Endometrium (tissue), 2 donors: ENCODE data around the gene NEMP2.

ENCODE experiments used
- FAIRE-seq: peaks from 2 replicates; lab custom pipeline; 2012; peaks lifted over from hg19 to GRCh38; lab: Jason Lieb, UNC
- donor health status: control.
- donor health status: control.

Gene NEMP2

DNA sequence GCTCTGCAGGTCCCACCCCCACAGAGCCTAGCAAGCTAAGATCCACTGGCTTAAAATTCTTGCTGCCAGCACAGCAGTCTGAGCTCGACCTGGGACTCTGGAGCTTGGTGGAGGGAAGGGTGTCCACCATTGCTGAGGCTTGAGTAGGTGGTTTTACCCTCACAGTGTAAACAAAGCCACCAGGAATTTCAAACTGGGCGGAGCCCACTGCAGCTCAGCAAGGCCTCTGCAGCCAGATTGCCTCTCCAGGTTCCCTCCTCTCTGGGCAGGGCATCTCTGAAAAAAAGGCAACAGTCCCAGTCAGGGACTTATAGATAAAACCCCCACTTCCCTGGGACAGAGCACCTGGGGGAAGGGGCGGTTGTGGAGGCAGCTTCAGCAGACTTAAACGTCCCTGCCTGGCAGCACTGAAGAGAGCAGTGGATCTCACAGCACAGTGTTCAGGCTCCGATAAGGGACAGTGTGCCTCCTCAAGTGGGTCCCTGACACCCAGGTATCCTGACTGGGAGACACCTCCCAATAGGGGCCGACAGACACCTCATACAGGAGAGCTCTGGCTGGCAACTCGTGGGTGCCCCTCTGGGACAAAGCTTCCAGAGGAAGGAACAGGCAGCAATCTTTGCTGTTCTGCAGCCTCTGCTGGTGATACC is 20.0 kb upstream of the NEMP2 start:
- FAIRE-seq, result no peak

DNA sequence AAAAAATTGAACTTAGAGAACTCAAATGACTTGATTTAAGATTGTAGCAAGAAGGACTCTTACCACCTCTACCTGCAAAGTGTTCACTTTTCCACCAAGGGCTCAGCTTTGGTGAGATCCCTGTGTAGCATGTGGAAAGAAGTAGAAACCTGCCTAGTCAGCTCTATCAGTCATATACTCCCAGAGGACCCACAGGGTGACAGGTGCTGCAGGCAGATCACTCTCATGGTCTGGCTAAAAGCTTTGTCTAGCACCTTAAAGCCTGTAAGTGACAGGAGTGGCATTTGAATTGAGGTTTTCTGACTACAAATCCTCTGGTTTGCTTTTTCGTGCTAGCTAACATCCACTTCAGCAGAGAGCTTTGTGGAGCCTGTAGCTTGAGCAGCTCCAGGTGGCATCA is 18.7 kb upstream of the NEMP2 start:
- no peak for FAIRE-seq

DNA sequence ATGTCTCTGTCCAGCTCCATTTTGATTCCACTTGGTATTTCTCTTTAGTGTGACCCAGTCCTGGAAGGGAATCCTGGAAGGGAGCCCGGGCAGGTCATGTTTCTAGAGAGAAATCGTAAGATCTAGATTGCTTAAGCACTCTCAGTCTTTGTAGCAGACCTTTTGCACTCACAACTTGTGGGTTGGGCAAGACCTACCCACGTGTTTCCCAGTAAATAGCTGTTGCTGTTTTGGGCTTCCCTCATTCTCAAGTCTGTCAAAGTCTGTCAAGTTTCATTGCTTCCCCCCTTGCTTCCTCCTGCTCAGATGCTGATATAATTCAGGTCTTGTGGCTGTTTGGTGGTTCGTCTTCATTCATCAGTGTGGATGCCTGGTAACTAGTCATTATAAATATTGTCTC is 17.4 kb upstream of the NEMP2 start:
- FAIRE-seq, result no peak

DNA sequence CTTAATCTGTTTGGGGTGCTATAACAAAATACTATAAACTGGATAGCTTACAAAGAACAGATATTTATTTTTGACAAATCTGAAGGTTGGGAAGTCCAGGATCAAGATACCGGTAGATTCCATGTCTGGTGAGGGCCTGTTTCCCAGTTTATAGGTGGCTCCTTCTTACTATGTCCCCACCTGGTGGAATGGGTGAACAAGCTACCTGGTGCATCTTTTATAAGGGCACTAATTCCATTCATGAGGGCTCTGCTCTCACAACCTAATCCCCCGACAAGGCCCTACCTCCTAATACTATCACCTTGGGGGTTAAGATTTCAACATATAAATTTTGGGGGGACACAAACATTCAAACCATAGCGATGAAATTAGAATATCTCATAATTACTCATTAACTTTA is 15.6 kb upstream of the NEMP2 start:
- no peak for FAIRE-seq

DNA sequence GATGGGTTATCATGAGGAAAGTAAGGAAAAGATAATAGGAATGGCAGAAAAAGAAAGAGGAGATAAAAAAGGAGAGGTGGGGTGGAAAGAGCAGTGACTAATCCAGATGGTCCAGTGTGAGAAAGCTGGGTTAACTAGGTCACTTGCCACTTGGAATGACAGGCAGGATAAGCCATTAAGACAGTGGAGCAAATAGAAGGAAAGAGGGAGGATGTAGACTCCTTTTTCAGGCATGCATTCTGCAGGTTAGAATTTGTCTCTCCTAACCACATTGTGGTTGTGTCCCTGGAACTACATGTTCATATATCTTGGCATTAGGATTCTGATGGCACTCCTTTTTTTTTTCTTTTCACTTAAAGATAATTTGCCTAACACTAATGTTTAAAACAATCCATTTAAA is 13.4 kb upstream of the NEMP2 start:
- no peak for FAIRE-seq

DNA sequence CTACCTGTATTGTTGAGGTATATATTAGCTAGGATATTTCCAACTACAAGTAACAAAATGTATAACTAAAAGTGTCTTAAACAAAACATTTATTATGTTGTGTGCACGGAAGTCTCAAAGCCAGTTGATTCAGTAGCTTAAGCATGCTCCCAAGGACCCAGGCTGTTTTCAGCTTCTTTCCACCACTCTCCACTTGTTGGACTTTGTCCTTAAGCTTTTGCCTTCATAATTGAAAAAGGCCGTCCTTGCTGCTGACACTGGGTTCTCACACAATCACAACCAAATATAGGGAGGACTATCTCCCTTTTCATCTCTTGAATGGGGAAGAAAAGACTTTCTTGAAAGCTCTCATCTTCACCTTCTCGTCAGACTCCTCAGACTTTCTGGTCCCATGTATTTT is 12.2 kb upstream of the NEMP2 start:
- FAIRE-seq, result no peak

DNA sequence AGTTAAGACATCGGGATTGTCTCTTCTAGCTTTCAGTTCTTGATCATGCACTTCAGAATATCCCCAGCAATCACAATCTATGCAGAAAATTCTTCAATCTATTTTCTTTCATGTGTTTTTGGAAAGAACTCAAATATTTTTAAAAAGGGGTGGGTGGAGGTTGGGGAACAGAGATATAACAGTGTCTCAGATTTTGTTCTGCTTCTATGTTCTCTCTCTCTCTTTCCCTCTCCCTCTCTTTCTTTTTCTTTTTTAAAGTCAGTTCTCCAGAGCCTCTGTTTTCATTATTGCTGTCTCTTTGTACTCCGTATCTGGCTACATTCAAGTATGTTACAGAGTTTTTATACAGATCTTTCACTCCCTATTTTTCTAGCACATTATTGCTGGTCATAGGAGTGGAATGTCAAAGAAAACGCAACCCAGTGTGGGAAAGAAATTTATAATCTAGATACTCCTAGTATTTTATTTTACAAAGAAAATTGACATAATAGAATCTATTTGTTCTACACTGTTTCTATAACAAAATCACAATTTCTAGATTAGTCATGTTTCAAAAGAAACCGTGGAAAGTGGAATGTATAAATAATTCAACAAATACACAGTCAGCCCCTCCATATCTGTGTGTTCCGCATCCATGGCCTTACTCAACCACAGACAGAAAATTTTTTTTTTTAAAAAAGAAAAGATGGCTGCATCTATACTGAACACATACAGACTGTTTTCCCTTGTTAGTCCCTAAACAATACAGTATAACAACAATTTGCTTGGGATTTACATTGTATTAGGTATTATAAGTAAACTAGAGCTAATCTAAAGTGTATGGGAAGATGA is 11.2 kb upstream of the NEMP2 start:
- FAIRE-seq, result peak; percentile 77

DNA sequence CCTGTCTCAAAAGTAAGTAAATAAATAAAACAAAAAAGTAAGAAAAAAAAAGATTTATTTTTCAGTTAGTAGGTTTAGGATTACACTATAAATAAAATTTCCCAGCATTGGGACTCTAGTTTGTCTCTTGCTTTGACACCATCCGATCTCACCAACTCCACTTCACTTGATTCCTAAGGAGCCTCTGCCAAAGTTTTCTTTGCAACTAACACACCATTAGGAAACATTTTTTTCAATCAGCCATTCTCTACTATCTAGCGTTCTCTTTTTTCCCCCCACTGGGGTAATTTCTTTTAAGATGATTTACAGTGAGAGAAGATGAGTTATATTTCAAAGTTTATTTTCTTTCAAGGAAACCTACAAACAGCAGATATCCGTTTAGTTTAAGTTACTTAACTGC is 10.6 kb upstream of the NEMP2 start:
- no peak for FAIRE-seq

DNA sequence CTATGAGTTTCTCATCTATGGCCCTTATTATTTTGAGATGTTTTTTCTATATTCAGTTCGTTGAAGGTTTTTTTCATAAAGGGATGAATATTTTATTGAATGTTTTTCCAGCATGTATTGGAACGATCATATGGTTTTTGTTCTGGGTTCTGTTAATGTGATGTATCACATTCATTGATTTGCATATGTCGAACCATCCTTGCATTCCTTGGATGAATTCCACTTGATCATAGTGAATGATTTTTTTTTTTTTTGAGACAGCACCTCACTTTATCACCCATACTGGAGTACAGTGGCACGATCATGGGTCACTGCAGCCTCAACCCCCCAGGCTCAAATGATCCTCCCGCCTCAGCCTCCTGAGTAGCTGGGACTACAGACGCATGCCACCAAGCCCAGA is 5.5 kb upstream of the NEMP2 start:
- no peak for FAIRE-seq

DNA sequence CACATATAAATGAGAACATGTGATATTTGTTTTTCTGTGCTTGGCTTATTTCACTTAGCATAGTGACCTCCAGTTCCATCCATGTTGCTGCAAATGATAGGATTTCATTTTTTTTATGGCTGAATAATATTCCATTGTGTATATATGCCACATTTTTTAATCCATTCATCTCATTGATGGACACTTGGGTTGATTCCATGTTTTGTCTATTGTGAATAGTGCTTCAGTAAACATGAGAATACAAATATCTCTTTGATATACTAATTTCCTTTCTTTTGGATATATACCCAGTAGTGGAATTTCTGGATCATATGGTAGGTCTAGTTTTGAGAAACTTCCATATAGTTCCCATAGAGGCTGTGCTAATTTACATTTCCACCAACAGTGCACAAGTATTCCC is 3.7 kb upstream of the NEMP2 start:
- no peak for FAIRE-seq

DNA sequence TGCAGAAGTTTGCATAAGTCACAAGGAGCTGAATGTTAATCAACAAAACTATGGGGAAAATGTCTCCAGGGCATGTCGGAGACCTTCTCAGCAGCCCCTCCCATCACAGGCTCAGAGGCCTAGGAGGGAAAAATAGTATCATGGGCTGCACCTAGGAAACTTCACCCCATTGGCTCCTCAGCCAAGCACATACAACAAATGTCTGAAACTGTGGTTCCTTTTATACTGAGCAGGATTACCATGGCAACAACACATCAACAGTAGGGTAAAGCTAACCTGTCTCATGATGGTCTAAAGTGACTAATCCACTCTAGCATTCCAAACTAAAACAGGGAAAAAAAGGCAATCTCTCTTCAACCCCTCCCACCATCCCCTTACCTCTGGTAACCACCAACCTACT is 3.2 kb upstream of the NEMP2 start:
- no peak for FAIRE-seq

DNA sequence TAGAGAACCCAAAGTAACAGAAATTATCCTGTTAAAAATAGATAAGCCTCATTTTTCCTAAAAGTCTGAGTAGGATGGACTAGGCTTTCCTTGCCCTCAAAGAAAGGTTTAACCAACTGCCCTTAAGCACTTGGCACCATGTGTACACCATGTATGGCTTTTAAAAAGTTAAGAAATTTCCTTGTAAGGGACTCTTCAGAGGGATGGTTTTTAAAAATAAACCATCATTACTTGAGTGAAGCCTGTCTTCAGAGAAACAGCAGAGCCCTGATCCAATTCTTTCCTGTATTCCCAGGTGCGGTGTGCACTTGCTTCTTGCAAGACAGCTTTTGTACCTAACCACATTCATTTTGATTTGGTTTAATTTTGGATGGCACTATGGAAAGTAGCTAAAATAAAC is 1.1 kb upstream of the NEMP2 start:
- FAIRE-seq, result no peak

DNA sequence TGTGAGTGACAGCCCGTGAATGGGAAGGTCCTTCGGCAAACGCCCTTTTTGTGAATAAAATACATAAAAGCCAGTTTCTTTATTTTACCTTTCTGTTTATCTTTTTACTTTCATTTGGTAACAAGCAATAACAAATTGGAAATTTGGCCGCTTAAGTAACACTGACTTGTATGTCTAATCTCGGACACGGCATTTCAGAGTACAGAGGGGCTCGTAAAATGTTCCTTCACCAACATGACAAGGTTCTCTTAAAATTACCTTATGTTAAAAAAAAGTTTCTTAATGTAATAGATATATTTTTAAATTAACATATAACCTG is 558 bp upstream of the NEMP2 start:
- peak; percentile 62 for FAIRE-seq

DNA sequence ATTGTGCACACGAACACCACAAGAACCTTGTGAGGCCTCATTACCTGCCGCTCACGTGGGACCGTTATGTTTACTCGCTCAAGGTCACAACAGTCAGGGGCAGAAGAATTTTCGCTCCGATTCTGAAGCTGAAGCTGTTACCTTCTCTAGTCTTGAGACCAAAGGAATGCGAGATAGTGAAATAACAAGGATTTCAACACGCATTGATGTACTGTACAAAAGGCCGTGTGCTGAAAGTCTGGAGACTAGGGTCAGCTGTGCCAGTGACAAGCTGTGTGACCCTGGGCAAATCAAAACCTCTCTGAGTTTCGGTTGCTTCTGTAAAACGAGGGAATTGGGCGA is 583 bp downstream of the NEMP2 start:
- FAIRE-seq, result no peak

DNA sequence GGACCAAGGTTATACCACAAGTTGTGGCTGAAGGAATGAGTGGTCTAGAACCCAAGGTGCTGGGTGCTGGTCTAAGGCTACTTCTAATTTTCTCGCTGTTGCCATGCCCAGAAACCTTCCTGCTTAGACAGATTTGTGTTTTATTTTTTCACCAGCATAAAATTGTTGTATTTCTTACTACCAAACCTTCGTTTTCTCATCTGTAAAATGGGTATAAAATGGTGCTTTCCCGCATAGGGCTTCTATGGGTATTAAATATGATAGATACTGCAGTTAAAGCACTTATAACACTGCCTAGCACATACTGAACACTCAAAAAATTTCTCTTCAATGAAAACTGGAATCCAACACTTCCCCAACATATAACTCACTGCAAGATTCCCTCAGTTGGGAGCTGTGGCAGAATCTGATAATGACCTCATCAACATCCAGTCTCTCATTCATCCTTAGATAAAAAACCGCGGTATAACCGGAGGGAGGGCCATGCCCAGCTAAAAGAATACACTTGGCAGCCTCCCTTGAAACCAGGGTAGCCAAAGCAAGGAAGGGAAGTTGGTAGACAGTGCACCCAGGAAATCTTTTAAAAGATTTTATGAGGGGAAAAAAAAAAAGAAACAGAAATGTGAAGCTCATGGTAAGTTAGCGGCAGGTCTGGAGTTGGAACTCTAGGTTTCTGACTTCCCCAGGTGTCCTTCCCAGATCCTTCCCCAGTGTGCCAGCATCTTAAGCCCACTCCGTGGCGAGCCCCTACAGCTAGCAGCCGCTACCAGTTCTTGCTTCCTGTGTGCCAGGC is 1.2 kb downstream of the NEMP2 start:
- FAIRE-seq, result no peak

DNA sequence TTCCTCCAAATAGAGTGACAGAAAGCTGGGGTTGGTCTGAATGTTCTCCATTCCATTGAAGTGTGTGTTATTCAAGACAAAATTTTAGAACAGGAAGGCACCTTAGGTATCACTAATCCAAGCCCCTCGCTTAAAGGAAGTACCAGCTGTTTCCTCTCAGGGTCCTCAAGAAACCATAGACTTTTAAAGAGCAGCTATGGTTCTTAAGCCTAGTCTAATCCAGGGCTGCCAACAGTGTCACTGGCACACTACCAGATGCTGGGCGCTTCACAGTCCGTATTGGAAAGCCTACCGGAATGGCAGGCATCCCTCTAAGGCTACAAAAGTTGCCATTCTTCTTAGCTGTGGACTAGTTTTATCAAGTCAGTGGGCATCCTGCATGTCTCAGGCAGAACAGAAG is 1.9 kb downstream of the NEMP2 start:
- FAIRE-seq, result no peak

DNA sequence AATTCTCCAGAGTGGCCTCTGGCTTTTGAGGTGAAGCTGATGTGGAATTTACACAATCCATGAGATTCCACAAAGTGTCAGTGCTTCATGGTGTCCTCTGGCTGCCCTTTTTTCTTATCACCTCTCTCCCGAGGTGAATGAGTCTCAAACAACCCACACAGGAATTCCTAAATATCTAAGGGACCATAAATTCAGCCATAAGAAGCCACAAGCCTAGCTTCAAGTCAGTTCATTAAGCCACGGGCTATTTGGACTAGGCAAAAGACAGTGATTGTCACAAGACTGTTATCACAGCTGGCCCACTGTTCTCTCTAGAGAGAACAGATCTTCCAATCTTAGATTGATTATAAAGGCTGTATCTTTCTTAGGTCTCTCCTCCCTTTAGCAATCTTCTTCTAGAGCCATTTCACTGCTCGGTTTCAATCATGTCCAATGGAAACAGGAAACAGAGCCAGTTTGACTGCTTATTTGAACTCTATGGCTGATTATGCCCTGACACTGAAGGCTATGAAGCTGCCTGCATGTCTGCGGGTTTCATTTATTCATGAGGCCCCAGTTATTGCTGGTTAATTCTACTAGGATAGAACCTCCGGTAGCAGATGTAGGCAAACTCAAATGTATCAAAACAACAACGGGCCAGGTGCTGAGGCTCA is 4.1 kb downstream of the NEMP2 start:
- no peak for FAIRE-seq

DNA sequence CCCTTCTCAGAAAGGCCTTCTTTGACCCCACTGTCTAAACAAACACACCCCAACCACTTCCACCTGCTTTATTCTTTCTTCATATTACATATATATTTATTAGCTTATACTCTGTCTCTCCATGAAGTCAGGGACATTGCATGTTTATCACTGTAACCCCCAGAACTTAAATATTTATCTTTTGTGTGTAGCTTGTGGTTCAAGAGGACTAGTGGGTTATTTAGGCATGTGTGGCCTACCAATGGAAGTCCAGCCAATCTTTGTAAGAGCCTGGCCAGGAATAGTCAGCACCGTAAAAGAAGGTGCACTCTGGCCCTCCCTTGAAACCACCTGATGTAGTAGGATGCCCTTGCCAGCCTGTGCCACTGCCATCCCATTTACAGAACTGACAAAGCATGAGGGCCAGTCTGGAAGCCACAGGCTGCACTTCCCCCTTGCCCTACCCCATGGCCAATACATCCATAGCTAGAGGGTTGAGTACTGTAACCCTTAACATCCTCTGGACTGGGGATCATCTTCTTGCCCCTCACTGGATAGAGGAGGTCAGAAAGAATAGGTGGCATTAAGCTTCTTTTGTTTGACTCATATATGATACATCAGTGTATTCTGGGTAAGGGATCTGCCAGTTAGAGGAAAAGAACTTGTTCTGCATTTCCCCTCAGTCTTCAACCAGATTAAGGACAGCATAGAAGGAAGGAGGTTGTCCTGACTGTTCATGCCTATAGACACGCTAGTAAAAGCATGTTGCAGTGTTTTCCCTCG is 4.9 kb downstream of the NEMP2 start:
- no peak for FAIRE-seq

DNA sequence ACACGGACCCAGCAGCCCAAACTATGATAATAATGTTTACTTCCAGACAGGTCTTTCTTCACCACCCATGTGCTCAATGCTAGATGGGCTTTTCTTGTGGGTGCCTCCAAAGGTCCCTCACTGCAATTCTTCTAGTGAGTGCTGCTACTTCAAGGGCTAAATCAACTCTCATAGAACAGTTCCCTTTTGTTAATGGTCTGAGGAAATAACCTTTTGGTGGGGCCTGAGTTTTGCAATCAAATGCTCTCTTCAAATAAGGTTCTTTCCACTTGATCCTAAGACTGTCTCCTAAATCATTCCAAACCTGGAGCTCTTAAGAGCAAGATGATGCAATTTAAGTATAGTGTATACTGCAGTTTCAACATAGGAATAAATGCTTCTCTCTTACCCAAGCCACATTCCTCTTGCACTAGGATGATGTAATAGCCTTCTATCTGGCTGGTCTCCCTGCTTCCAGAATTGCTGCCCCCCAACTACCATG is 6.0 kb downstream of the NEMP2 start:
- FAIRE-seq, result no peak

DNA sequence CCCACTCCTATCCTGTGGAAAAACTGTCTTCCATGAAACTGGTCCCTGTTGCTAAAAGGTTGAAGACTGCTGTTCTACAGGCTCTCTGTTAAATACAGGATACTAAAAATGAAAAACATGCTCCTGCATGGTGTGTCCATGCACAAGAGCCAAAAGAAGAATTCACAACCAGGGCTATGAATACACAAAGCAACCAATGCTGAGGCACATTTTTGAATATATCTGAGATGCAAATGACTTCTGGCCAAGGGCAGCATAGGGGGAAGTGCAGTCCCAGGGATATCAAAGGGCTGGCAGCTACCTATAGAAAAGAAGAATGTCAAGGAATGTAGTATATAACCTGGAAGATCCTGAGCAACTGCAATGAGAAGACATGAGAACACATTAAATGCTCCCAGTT is 6.6 kb downstream of the NEMP2 start:
- no peak for FAIRE-seq

DNA sequence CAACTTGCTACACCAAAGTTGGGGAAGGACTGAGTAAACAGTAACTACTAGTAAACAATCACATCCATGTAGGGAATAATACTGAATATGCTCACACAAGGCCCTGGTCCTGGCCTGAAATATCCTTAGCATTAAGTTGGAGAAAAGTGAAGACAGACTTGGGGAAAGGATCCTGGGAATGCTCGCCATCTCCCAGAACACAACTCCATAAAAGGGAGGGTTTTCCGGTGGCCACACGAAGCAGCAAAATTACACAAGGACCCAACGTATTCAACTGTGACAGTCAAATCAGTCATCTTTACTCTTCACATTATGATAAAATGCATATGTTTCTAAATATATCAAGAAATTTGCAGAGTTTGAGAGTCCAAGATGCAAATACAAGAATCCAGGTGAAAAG is 7.3 kb downstream of the NEMP2 start:
- no peak for FAIRE-seq

DNA sequence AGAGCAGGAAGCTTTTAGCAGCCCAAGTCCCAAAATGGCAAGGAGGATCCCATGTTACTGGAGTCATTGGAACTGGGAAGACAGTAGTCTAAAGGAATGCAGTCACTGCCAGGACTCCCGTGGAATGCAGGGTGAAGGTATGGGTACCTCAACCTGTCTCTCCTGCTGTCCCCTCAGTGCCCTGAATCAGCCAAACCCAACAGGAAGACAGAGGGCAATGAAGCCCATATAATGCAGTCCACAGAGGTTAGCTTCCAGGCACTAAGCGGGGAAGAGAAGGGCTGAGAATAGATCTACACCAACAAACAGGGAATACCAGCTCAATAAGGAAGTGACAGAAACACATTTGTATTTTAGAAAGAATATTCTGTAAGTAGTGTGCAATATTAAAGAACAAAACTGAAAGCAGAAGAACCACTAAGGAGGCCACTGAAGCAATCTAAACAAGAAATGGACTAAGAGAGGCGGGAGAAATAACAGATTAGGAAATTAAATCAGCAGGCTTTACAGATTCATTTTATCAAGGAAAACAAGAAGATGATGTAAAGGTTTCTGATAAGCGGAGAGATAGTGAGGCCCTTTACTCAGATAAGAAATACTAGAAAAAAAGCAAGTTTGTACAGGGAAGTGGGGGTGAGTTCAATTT is 8.3 kb downstream of the NEMP2 start:
- no peak for FAIRE-seq
